NCI-H1694 treated with DMSO at 0.1 percent for 48 hours (cell line): Measurements from ENCODE around the gene ACP2.
"Not testable (repeated sequence)": the region's sequence is repeated elsewhere in the genome, so short reads cannot be mapped to it uniquely, and the experiment has no call there.

Experiments used
- DNase-seq: peaks from one replicate; lab custom pipeline; 2025; lab: John Stamatoyannopoulos, UW

The ACP2 gene

GRCh38 chr11:47204637-47204989 is 44.0 kb downstream of the ACP2 start:
- no peak for DNase-seq

DNA sequence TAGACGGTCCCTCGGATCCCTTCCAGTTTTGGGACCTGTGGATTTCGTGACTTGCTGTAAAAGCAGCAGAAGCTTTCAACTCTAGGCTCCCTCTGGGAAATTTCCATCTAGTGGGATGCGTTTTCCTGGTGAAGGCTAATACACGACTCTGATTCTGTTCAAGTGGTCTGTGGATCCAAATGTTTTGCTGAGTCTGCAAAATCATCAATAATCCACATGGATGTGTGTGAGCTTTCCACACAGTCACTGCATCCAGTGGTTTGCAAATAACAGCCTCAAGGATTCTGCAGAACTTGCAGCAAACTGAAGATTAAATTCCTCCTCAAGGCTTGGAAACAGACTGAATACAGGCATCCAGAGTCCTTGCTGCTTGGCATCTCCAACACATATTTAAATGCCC is 46.0 kb downstream of the ACP2 start:
- no peak for DNase-seq

DNA sequence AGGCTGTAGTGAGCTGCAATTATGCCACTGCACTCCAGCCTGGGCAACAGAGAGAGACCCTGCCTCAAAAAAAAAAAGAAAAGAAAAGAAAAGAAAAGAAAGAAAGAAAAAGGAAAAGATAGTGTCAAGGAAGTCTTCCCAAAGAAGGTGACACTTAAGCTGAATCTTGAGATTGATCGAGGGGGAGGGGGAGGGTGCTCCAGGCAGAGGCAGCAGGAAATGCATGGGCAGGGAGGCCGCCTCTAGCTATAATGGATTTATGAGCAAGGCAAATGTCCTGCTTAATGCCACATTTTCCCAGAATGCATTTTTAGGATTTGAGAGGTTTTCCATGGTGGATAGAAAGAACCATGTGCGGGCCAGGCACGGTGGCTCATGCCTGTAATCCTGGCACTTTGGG is 47.6 kb downstream of the ACP2 start:
- no peak for DNase-seq

GRCh38 chr11:47198161-47198560 is 50.5 kb downstream of the ACP2 start:
- DNase-seq = not testable (repeated sequence)

- DNase-seq = no peak
Observed at GRCh38 chr11:47192111-47192510, 56.5 kb downstream of the ACP2 start.

DNA sequence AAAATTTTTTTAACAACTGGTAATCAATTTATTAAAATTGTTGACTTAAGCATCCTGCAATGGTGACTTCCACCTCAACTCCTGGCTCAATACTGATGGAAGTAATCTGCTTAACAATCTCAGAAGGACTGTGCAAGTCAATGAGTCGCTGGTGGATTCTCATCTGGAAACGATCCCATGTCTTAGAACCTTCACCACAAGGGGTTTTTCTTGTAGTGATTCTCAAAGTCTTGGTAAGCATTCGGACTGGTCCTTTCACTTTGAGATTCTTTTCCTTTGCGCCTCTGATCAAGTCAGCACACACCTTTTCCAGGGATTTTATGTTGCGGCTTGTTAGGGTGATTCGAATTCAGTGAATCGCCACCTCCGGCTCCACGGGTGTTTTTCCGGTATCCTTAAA is 57.5 kb downstream of the ACP2 start:
- not testable (repeated sequence) for DNase-seq
